ENCODE measurements around the gene IDH3A.

IDH3A gene

DNA sequence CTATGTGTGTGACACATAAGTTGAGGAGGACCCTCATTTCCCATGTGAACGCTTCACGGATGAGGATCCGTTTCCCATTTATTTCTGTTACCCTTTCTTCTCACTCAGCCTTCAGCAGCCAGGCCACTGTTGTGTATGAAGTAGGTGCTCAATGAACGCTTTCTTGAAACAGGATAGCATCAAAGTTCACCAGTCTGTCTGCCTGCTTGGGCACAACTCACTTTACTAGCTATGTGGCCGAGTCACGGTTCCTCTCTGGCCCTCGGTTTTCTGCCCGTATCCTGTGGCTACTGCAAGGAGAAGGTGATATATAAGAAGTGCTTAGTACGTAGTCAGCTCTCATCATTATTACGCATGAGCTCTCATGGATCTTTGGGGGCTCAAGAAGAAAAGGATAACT, 62.8 kb downstream of the IDH3A start:
- Histone ChIP-seq H2BK12ac (ENCODE audit: low read length) (no peak overlapping the region), H4K91ac (ENCODE audit: low read depth, low read length, poor library complexity) (no peak overlapping the region), H3K23ac (ENCODE audit: low read depth, low read length, poor library complexity) (no peak overlapping the region), H3K4me1 (ENCODE audit: control insufficient read depth in 2 of 2, insufficient read depth in 1 of 2, low read depth in 1 of 2, low read length in 2 of 2) (peaks cover 0 to 6% of the 10 kb centered on the region in 2 donors), H3K9me3 (replicated peaks in 1 of 2; ENCODE audit: control insufficient read depth in 2 of 2, insufficient read depth in 1 of 2, low read depth in 1 of 2, low read length in 2 of 2) (no peaks in the 10 kb centered on the region), H3K4me2 (ENCODE audit: insufficient read depth, low read length, poor library complexity, severe bottlenecking) (no peak overlapping the region), H4K8ac (ENCODE audit: low read depth, low read length) (no peak overlapping the region), H2AFZ (ENCODE audit: low read length) (no peak overlapping the region), H3K79me1 (ENCODE audit: low read depth, low read length) (no peaks in the 10 kb centered on the region), H3K27me3 (ENCODE audit: control insufficient read depth in 3 of 3, insufficient read depth in 3 of 3, low read depth in 1 of 3, low read length in 3 of 3) (peaks cover 0 to 10% (median 0%) of the 10 kb centered on the region in 3 experiments), H3K14ac (ENCODE audit: low read length) (no peak overlapping the region), H3K4ac (ENCODE audit: low read length) (no peak overlapping the region), H2BK5ac (ENCODE audit: low read length) (no peak overlapping the region), H3K18ac (ENCODE audit: low read length) (no peak overlapping the region), H3K9ac (ENCODE audit: low read depth, low read length, poor library complexity) (no peak overlapping the region), H3K4me3 (ENCODE audit: low read length in 2 of 2) (no peak overlapping the region), H2BK120ac (ENCODE audit: low read depth, low read length) (no peak overlapping the region), H2BK15ac (ENCODE audit: low read length) (no peak overlapping the region), H3K27ac (replicated peaks; ENCODE audit: low read length) (no peak overlapping the region), H3K36me3 (replicated peaks in 1 of 2; ENCODE audit: control insufficient read depth in 2 of 2, insufficient read depth in 2 of 2, low read length in 2 of 2) (no peaks in the 10 kb centered on the region), H2AK5ac (ENCODE audit: low read depth, low read length) (no peak overlapping the region)
- WGBS, 2 donors (ENCODE audit: extremely low coverage in 2 of 2, insufficient read length in 2 of 2, insufficient replicate concordance in 1 of 2): no CpG with 5 or more reads among the region's 10 CpGs
- DNase-seq (ENCODE audit: low spot score): no peak

GRCh38 chr15:78212546-78213424, 63.6 kb downstream of the IDH3A start:
- DNase-seq (ENCODE audit: low spot score): no peak
- H3K14ac ChIP-seq (ENCODE audit: low read length): no peak overlapping the region
- WGBS, 2 donors (ENCODE audit: extremely low coverage in 2 of 2, insufficient read length in 2 of 2, insufficient replicate concordance in 1 of 2): no CpG with 5 or more reads among the region's 17 CpGs

DNA sequence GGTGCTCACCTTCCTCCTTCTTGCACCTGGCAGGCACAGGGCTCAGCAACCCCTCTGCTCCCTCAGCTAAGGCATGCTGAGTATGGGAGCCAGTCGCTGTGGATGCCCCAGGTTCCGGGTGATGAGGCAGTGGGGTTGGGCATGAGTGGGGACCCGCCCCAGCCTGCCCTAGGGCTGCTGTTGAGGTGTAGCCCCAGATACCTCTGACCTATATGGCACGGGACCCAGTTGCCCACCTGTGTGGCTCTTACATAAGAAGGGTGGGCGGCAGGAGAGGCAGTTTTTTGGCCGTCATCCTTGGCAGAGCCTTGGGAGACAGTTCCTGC, 64.2 kb downstream of the IDH3A start:
- H2BK15ac ChIP-seq (ENCODE audit: low read length): no peak overlapping the region
- no peak overlapping the region for H3K27ac ChIP-seq (replicated peaks; ENCODE audit: low read length)
- peaks cover 0 to 10% (median 0%) of the 10 kb centered on the region in 3 experiments for H3K27me3 ChIP-seq (ENCODE audit: control insufficient read depth in 3 of 3, insufficient read depth in 3 of 3, low read depth in 1 of 3, low read length in 3 of 3)
- no peak overlapping the region for H3K18ac ChIP-seq (ENCODE audit: low read length)
- H3K14ac ChIP-seq (ENCODE audit: low read length): no peak overlapping the region
- no peak overlapping the region for H4K91ac ChIP-seq (ENCODE audit: low read depth, low read length, poor library complexity)
- H3K79me1 ChIP-seq (ENCODE audit: low read depth, low read length): no peaks in the 10 kb centered on the region
- no peak overlapping the region for H2BK5ac ChIP-seq (ENCODE audit: low read length)
- no peak overlapping the region for H3K4me3 ChIP-seq (ENCODE audit: low read length in 2 of 2)
- H3K9me3 ChIP-seq (replicated peaks in 1 of 2; ENCODE audit: control insufficient read depth in 2 of 2, insufficient read depth in 1 of 2, low read depth in 1 of 2, low read length in 2 of 2): no peaks in the 10 kb centered on the region
- peak overlapping the region; percentile 96 for H2BK12ac ChIP-seq (ENCODE audit: low read length)
- no peak overlapping the region for H4K8ac ChIP-seq (ENCODE audit: low read depth, low read length)
- H3K36me3 ChIP-seq (replicated peaks in 1 of 2; ENCODE audit: control insufficient read depth in 2 of 2, insufficient read depth in 2 of 2, low read length in 2 of 2): no peaks in the 10 kb centered on the region
- no peak overlapping the region for H2AFZ ChIP-seq (ENCODE audit: low read length)
- WGBS, 2 donors (ENCODE audit: extremely low coverage in 2 of 2, insufficient read length in 2 of 2, insufficient replicate concordance in 1 of 2): no CpG with 5 or more reads among the region's 6 CpGs
- peak overlapping the region; percentile 20 for H3K23ac ChIP-seq (ENCODE audit: low read depth, low read length, poor library complexity)
- DNase-seq (ENCODE audit: low spot score): no peak
- no peak overlapping the region for H3K4me2 ChIP-seq (ENCODE audit: insufficient read depth, low read length, poor library complexity, severe bottlenecking)
- H3K4me1 ChIP-seq (ENCODE audit: control insufficient read depth in 2 of 2, insufficient read depth in 1 of 2, low read depth in 1 of 2, low read length in 2 of 2): peaks cover 0 to 6% of the 10 kb centered on the region in 2 donors
- no peak overlapping the region for H2AK5ac ChIP-seq (ENCODE audit: low read depth, low read length)
- no peak overlapping the region for H3K9ac ChIP-seq (ENCODE audit: low read depth, low read length, poor library complexity)
- no peak overlapping the region for H3K4ac ChIP-seq (ENCODE audit: low read length)
- H2BK120ac ChIP-seq (ENCODE audit: low read depth, low read length): no peak overlapping the region

More at GRCh38 chr15:78212546-78213424, 63.6 kb downstream of the IDH3A start:
- Histone ChIP-seq H3K79me1 (ENCODE audit: low read depth, low read length) (no peaks in the 10 kb centered on the region), H2AK5ac (ENCODE audit: low read depth, low read length) (no peak overlapping the region), H2BK5ac (ENCODE audit: low read length) (no peak overlapping the region), H4K91ac (ENCODE audit: low read depth, low read length, poor library complexity) (no peak overlapping the region), H3K36me3 (replicated peaks in 1 of 2; ENCODE audit: control insufficient read depth in 2 of 2, insufficient read depth in 2 of 2, low read length in 2 of 2) (no peaks in the 10 kb centered on the region), H3K27me3 (ENCODE audit: control insufficient read depth in 3 of 3, insufficient read depth in 3 of 3, low read depth in 1 of 3, low read length in 3 of 3) (peaks cover 0 to 10% (median 0%) of the 10 kb centered on the region in 3 experiments), H3K27ac (replicated peaks; ENCODE audit: low read length) (no peak overlapping the region), H4K8ac (ENCODE audit: low read depth, low read length) (no peak overlapping the region), H3K23ac (ENCODE audit: low read depth, low read length, poor library complexity) (no peak overlapping the region), H3K4ac (ENCODE audit: low read length) (no peak overlapping the region), H3K18ac (ENCODE audit: low read length) (peak overlapping the region; percentile 59), H3K4me3 (ENCODE audit: low read length in 2 of 2) (no peak overlapping the region), H2AFZ (ENCODE audit: low read length) (no peak overlapping the region), H2BK12ac (ENCODE audit: low read length) (peak overlapping the region; percentile 96), H3K4me1 (ENCODE audit: control insufficient read depth in 2 of 2, insufficient read depth in 1 of 2, low read depth in 1 of 2, low read length in 2 of 2) (peaks cover 0 to 6% of the 10 kb centered on the region in 2 donors), H3K9me3 (replicated peaks in 1 of 2; ENCODE audit: control insufficient read depth in 2 of 2, insufficient read depth in 1 of 2, low read depth in 1 of 2, low read length in 2 of 2) (no peaks in the 10 kb centered on the region), H2BK15ac (ENCODE audit: low read length) (no peak overlapping the region), H3K4me2 (ENCODE audit: insufficient read depth, low read length, poor library complexity, severe bottlenecking) (no peak overlapping the region), H2BK120ac (ENCODE audit: low read depth, low read length) (no peak overlapping the region), H3K9ac (ENCODE audit: low read depth, low read length, poor library complexity) (peak overlapping the region; percentile 50)

DNA sequence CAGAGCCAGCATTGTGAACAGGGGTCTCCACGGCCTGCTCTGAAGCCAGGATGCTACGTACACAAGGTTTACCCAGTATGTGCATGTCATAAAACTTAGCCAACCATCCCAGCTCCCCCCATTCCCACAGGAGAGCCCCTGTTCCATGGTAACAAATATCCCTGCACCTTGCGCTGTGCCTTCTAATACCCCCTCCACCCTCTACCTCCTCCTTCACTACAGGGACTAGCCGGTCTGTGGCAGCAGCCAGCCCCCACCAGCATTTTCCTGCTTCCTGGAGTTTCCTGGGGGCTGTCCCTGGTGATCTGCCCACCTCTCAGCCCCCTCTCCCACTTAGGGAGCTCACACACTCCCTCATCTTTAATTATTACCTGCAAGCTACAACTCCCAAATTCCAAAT, 64.8 kb downstream of the IDH3A start:
- Histone ChIP-seq H3K27me3 (ENCODE audit: control insufficient read depth in 3 of 3, insufficient read depth in 3 of 3, low read depth in 1 of 3, low read length in 3 of 3) (peaks cover 0 to 10% (median 0%) of the 10 kb centered on the region in 3 experiments), H3K4me3 (ENCODE audit: low read length in 2 of 2) (no peak overlapping the region), H2AK5ac (ENCODE audit: low read depth, low read length) (no peak overlapping the region), H3K9ac (ENCODE audit: low read depth, low read length, poor library complexity) (no peak overlapping the region), H3K14ac (ENCODE audit: low read length) (no peak overlapping the region), H2AFZ (ENCODE audit: low read length) (no peak overlapping the region), H2BK12ac (ENCODE audit: low read length) (no peak overlapping the region), H4K8ac (ENCODE audit: low read depth, low read length) (no peak overlapping the region), H3K27ac (replicated peaks; ENCODE audit: low read length) (no peak overlapping the region), H3K36me3 (replicated peaks in 1 of 2; ENCODE audit: control insufficient read depth in 2 of 2, insufficient read depth in 2 of 2, low read length in 2 of 2) (no peaks in the 10 kb centered on the region), H3K18ac (ENCODE audit: low read length) (no peak overlapping the region), H3K4ac (ENCODE audit: low read length) (no peak overlapping the region), H3K9me3 (replicated peaks in 1 of 2; ENCODE audit: control insufficient read depth in 2 of 2, insufficient read depth in 1 of 2, low read depth in 1 of 2, low read length in 2 of 2) (no peaks in the 10 kb centered on the region), H3K23ac (ENCODE audit: low read depth, low read length, poor library complexity) (no peak overlapping the region), H3K79me1 (ENCODE audit: low read depth, low read length) (no peaks in the 10 kb centered on the region), H2BK15ac (ENCODE audit: low read length) (no peak overlapping the region), H3K4me2 (ENCODE audit: insufficient read depth, low read length, poor library complexity, severe bottlenecking) (no peak overlapping the region), H4K91ac (ENCODE audit: low read depth, low read length, poor library complexity) (no peak overlapping the region), H3K4me1 (ENCODE audit: control insufficient read depth in 2 of 2, insufficient read depth in 1 of 2, low read depth in 1 of 2, low read length in 2 of 2) (peaks cover 0 to 6% of the 10 kb centered on the region in 2 donors), H2BK120ac (ENCODE audit: low read depth, low read length) (no peak overlapping the region), H2BK5ac (ENCODE audit: low read length) (no peak overlapping the region)
- no CpG with 5 or more reads among the region's 4 CpGs for WGBS, 2 donors (ENCODE audit: extremely low coverage in 2 of 2, insufficient read length in 2 of 2, insufficient replicate concordance in 1 of 2)
- DNase-seq (ENCODE audit: low spot score): no peak

All from neuronal stem cell (in vitro differentiated cells).